Measurements from ENCODE around the gene ZNF311. TPM values are rescaled to one million over a fixed set of nuclear protein-coding genes. Genes with fewer than 3 reads are reported as not detected.
A peak's percentile ranks its signal among the peaks of the same experiment; 100 is the strongest.

Gene ZNF311
- total and polyA plus RNA-seq, 2 of the 13 experiments (the other 11 are each of a cell fraction or from before 2014, with no cell fraction given) = not detected

DNA sequence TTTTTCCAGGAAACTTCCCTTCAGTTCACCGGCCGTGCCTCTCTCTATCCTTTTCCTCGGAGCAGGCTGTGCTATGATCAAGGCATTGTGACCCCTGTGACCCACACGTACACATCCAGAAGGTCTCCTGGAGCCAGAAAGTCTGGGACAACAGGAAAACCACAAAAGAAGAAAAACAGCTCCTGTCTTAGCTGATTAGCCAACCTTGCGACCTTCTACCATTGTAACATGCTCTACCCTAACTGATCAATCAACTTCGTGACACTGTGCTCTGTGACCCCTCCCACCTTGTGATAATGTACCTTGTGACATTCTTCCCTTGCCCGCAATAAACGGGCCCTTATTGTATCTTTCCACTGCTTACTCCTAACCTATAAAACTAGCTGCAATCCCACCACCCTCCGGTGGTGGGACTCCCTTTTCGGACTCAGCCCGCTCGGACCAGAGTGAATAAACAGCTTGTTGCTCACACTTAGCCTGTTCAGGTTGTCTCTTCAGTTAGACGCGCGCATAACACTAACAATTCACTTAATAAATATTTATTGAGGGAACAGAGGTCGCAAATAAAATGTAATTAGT, 24.2 kb downstream of the ZNF311 start (continued):
- TF ChIP-seq SRSF9 (IDR thresholded peaks at IDR 0.05; ENCODE audit: borderline replicate concordance, insufficient read depth, low read depth, low read length, poor library complexity, severe bottlenecking) (no peak), PRPF4 (IDR thresholded peaks at IDR 0.05; ENCODE audit: low read depth, low read length, poor library complexity, severe bottlenecking) (no peak), NPAS2 (CRISPR knock-in tag; IDR thresholded peaks at IDR 0.05; ENCODE audit: borderline replicate concordance) (no peak), CBX1 (IDR thresholded peaks at IDR 0.05; ENCODE audit: low read depth) (no peak), THAP11 (CRISPR knock-in tag; IDR thresholded peaks at IDR 0.05) (no peak; the same call in 1 of the 2 replicates), ZBTB1 (CRISPR knock-in tag; IDR thresholded peaks at IDR 0.05; ENCODE audit: borderline replicate concordance) (no peak), ZNF225 (CRISPR knock-in tag; IDR thresholded peaks at IDR 0.05) (no peak; the same call in 1 of the 2 replicates), TOPORS (CRISPR knock-in tag; IDR thresholded peaks at IDR 0.05) (no peak), ADNP (CRISPR knock-in tag; IDR thresholded peaks at IDR 0.05) (no peak), CHD4 (IDR thresholded peaks at IDR 0.05; ENCODE audit: borderline replicate concordance, low read length) (no peak), RBM22 (optimal IDR thresholded peaks at IDR 0.05; ENCODE audit: low read length) (no peak), NCOR1 (IDR thresholded peaks at IDR 0.05; ENCODE audit: borderline replicate concordance, low read length) (no peak), KLF13 (CRISPR knock-in tag; IDR thresholded peaks at IDR 0.05) (no peak), JUND (CRISPR knock-in tag; IDR thresholded peaks at IDR 0.05) (no peak), ZNF850 (CRISPR knock-in tag; conservative IDR thresholded peaks at IDR 0.05) (no peak), ZNF780A (CRISPR knock-in tag; IDR thresholded peaks at IDR 0.05) (0 out of 2 replicates have a peak, but pooled peaks have one; percentile 46), CBFB (CRISPR knock-in tag; IDR thresholded peaks at IDR 0.05) (peak; percentile 95), GATAD2A (CRISPR knock-in tag; IDR thresholded peaks at IDR 0.05) (peak; percentile 79)
- TF ChIP-seq, protein P1, sequence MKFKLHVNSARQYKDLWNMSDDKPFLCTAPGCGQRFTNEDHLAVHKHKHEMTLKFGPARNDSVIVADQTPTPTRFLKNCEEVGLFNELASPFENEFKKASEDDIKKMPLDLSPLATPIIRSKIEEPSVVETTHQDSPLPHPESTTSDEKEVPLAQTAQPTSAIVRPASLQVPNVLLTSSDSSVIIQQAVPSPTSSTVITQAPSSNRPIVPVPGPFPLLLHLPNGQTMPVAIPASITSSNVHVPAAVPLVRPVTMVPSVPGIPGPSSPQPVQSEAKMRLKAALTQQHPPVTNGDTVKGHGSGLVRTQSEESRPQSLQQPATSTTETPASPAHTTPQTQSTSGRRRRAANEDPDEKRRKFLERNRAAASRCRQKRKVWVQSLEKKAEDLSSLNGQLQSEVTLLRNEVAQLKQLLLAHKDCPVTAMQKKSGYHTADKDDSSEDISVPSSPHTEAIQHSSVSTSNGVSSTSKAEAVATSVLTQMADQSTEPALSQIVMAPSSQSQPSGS (CRISPR knock-in tag; IDR thresholded peaks at IDR 0.05) = 0 out of 2 replicates have a peak, but pooled peaks have one; percentile 49
- TF ChIP-seq, protein P2, sequence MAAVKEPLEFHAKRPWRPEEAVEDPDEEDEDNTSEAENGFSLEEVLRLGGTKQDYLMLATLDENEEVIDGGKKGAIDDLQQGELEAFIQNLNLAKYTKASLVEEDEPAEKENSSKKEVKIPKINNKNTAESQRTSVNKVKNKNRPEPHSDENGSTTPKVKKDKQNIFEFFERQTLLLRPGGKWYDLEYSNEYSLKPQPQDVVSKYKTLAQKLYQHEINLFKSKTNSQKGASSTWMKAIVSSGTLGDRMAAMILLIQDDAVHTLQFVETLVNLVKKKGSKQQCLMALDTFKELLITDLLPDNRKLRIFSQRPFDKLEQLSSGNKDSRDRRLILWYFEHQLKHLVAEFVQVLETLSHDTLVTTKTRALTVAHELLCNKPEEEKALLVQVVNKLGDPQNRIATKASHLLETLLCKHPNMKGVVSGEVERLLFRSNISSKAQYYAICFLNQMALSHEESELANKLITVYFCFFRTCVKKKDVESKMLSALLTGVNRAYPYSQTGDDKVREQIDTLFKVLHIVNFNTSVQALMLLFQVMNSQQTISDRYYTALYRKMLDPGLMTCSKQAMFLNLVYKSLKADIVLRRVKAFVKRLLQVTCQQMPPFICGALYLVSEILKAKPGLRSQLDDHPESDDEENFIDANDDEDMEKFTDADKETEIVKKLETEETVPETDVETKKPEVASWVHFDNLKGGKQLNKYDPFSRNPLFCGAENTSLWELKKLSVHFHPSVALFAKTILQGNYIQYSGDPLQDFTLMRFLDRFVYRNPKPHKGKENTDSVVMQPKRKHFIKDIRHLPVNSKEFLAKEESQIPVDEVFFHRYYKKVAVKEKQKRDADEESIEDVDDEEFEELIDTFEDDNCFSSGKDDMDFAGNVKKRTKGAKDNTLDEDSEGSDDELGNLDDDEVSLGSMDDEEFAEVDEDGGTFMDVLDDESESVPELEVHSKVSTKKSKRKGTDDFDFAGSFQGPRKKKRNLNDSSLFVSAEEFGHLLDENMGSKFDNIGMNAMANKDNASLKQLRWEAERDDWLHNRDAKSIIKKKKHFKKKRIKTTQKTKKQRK (IDR thresholded peaks at IDR 0.05; ENCODE audit: low read length) = no peak
- TF ChIP-seq, protein P3, sequence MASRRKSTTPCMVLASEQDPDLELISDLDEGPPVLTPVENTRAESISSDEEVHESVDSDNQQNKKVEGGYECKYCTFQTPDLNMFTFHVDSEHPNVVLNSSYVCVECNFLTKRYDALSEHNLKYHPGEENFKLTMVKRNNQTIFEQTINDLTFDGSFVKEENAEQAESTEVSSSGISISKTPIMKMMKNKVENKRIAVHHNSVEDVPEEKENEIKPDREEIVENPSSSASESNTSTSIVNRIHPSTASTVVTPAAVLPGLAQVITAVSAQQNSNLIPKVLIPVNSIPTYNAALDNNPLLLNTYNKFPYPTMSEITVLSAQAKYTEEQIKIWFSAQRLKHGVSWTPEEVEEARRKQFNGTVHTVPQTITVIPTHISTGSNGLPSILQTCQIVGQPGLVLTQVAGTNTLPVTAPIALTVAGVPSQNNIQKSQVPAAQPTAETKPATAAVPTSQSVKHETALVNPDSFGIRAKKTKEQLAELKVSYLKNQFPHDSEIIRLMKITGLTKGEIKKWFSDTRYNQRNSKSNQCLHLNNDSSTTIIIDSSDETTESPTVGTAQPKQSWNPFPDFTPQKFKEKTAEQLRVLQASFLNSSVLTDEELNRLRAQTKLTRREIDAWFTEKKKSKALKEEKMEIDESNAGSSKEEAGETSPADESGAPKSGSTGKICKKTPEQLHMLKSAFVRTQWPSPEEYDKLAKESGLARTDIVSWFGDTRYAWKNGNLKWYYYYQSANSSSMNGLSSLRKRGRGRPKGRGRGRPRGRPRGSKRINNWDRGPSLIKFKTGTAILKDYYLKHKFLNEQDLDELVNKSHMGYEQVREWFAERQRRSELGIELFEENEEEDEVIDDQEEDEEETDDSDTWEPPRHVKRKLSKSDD (CRISPR knock-in tag; IDR thresholded peaks at IDR 0.05; ENCODE audit: low read depth) = 0 out of 2 replicates have a peak, but pooled peaks have one; percentile 28
- TF ChIP-seq, protein P4, sequence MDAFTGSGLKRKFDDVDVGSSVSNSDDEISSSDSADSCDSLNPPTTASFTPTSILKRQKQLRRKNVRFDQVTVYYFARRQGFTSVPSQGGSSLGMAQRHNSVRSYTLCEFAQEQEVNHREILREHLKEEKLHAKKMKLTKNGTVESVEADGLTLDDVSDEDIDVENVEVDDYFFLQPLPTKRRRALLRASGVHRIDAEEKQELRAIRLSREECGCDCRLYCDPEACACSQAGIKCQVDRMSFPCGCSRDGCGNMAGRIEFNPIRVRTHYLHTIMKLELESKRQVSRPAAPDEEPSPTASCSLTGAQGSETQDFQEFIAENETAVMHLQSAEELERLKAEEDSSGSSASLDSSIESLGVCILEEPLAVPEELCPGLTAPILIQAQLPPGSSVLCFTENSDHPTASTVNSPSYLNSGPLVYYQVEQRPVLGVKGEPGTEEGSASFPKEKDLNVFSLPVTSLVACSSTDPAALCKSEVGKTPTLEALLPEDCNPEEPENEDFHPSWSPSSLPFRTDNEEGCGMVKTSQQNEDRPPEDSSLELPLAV (CRISPR knock-in tag; conservative IDR thresholded peaks at IDR 0.05; ENCODE audit: low read depth) = no peak
